HUES48 (cell line): ENCODE data around the gene ADRB1.

ENCODE experiments used
- H3K27ac ChIP-seq: one replicate; pipeline ENCODE4 v1.7.0; 2013; ENCODE audit warnings: low read depth, low read length, inconsistent platforms
- H3K27me3 ChIP-seq: 2 replicates; pipeline ENCODE4 v1.6.1; 2013; ENCODE audit warnings: mild to moderate bottlenecking, low read length; ENCODE audit not compliant: control insufficient read depth, insufficient read depth
- H3K36me3 ChIP-seq: 2 replicates; pipeline ENCODE4 v1.6.1; 2013; ENCODE audit warnings: low read length; ENCODE audit not compliant: control insufficient read depth, insufficient read depth
- H3K4me1 ChIP-seq: 2 replicates; pipeline ENCODE4 v1.6.1; 2013; ENCODE audit warnings: mild to moderate bottlenecking, low read length; ENCODE audit not compliant: control insufficient read depth, insufficient read depth
- H3K4me3 ChIP-seq: 2 replicates; pipeline ENCODE4 v1.5.1; 2013; ENCODE audit warnings: mild to moderate bottlenecking, low read depth, low read length
- H3K9ac ChIP-seq: 2 replicates; pipeline ENCODE4 v1.6.1; 2013; ENCODE audit warnings: mild to moderate bottlenecking, low read depth, low read length, moderate library complexity
- H3K9me3 ChIP-seq: 2 replicates; pipeline ENCODE4 v1.6.1; 2013; ENCODE audit warnings: low read length; ENCODE audit not compliant: control insufficient read depth, insufficient read depth

ADRB1 gene

GRCh38 chr10:114059561-114059960, 15.9 kb downstream of the ADRB1 start:
- H3K9ac ChIP-seq: no peak overlapping the region
- H3K36me3 ChIP-seq: no peaks in the 10 kb centered on the region
- no peaks in the 10 kb centered on the region for H3K9me3 ChIP-seq
- H3K4me3 ChIP-seq: no peak overlapping the region
- peaks cover 13% of the 10 kb centered on the region for H3K4me1 ChIP-seq
- H3K27ac ChIP-seq: no peak overlapping the region
- H3K27me3 ChIP-seq: no peaks in the 10 kb centered on the region; the same call in 1 of the 2 replicates

- H3K4me3 ChIP-seq: no peak overlapping the region
- no peak overlapping the region for H3K27ac ChIP-seq
- H3K9ac ChIP-seq: no peak overlapping the region
- H3K36me3 ChIP-seq: no peaks in the 10 kb centered on the region
- H3K9me3 ChIP-seq: no peaks in the 10 kb centered on the region
- peaks cover 13% of the 10 kb centered on the region for H3K4me1 ChIP-seq
- no peaks in the 10 kb centered on the region; the same call in 1 of the 2 replicates for H3K27me3 ChIP-seq
Observed at GRCh38 chr10:114060456-114060855, 16.8 kb downstream of the ADRB1 start.

DNA sequence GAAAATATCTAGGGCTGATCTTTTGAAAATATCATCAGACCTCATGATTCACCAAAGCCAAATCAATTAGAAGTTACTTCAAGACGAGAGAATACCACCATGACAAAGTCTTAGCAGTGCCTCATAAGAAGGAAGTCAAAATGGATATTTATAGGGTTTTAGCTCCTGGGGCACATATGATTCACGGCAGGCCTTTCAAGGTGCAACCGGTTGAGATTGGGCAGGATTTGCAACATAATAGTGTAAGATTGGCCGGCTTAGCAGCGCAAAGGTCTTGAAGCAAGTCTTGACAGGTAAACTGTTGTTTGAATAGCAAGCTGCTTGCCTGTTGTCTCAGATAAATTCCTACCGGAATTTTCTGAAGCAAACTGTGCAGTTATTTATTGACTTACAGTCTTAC, 17.5 kb downstream of the ADRB1 start:
- Histone ChIP-seq H3K9ac (no peak overlapping the region), H3K27ac (no peak overlapping the region), H3K4me1 (peaks cover 13% of the 10 kb centered on the region), H3K27me3 (no peaks in the 10 kb centered on the region; the same call in 1 of the 2 replicates), H3K4me3 (no peak overlapping the region), H3K36me3 (no peaks in the 10 kb centered on the region), H3K9me3 (no peaks in the 10 kb centered on the region)

GRCh38 chr10:114061789-114062188, 18.1 kb downstream of the ADRB1 start:
- Histone ChIP-seq H3K27ac (no peak overlapping the region), H3K9me3 (no peaks in the 10 kb centered on the region), H3K4me1 (peaks cover 13% of the 10 kb centered on the region), H3K36me3 (no peaks in the 10 kb centered on the region), H3K27me3 (no peaks in the 10 kb centered on the region; the same call in 1 of the 2 replicates), H3K4me3 (no peak overlapping the region), H3K9ac (no peak overlapping the region)

- no peak overlapping the region for H3K4me3 ChIP-seq
- H3K4me1 ChIP-seq: peaks cover 13% of the 10 kb centered on the region
- H3K27me3 ChIP-seq: no peaks in the 10 kb centered on the region; the same call in 1 of the 2 replicates
- H3K9me3 ChIP-seq: no peaks in the 10 kb centered on the region
- no peaks in the 10 kb centered on the region for H3K36me3 ChIP-seq
- no peak overlapping the region for H3K27ac ChIP-seq
- no peak overlapping the region for H3K9ac ChIP-seq
Observed at GRCh38 chr10:114064151-114065048, 20.7 kb downstream of the ADRB1 start.

- no peaks in the 10 kb centered on the region; the same call in 1 of the 2 replicates for H3K27me3 ChIP-seq
- no peak overlapping the region for H3K9ac ChIP-seq
- H3K4me1 ChIP-seq: peaks cover 13% of the 10 kb centered on the region
- H3K9me3 ChIP-seq: no peaks in the 10 kb centered on the region
- H3K4me3 ChIP-seq: no peak overlapping the region
- no peaks in the 10 kb centered on the region for H3K36me3 ChIP-seq
- H3K27ac ChIP-seq: no peak overlapping the region
Observed at GRCh38 chr10:114065049-114065435, 21.4 kb downstream of the ADRB1 start.

GRCh38 chr10:114068054-114068707, 24.5 kb downstream of the ADRB1 start:
- no peaks in the 10 kb centered on the region for H3K36me3 ChIP-seq
- H3K27ac ChIP-seq: no peak overlapping the region
- H3K27me3 ChIP-seq: no peaks in the 10 kb centered on the region
- H3K4me3 ChIP-seq: no peak overlapping the region
- H3K4me1 ChIP-seq: no peaks in the 10 kb centered on the region
- H3K9me3 ChIP-seq: no peaks in the 10 kb centered on the region
- H3K9ac ChIP-seq: no peak overlapping the region

- Histone ChIP-seq H3K4me3 (no peak overlapping the region), H3K27ac (no peak overlapping the region), H3K9me3 (no peaks in the 10 kb centered on the region), H3K9ac (no peak overlapping the region), H3K36me3 (no peaks in the 10 kb centered on the region), H3K27me3 (no peaks in the 10 kb centered on the region), H3K4me1 (no peaks in the 10 kb centered on the region)
Observed at GRCh38 chr10:114070710-114071109, 27.0 kb downstream of the ADRB1 start.

- no peaks in the 10 kb centered on the region for H3K4me1 ChIP-seq
- H3K9me3 ChIP-seq: no peaks in the 10 kb centered on the region
- H3K27me3 ChIP-seq: no peaks in the 10 kb centered on the region
- no peak overlapping the region for H3K9ac ChIP-seq
- no peaks in the 10 kb centered on the region for H3K36me3 ChIP-seq
- H3K4me3 ChIP-seq: no peak overlapping the region
- no peak overlapping the region for H3K27ac ChIP-seq
Observed at GRCh38 chr10:114071178-114071577, 27.5 kb downstream of the ADRB1 start.

- Histone ChIP-seq H3K27me3 (no peaks in the 10 kb centered on the region), H3K9me3 (0 out of 2 replicates have a peak, but pooled peaks cover 2% of the 10 kb centered on the region), H3K9ac (no peak overlapping the region), H3K4me1 (no peaks in the 10 kb centered on the region), H3K4me3 (no peak overlapping the region), H3K36me3 (no peaks in the 10 kb centered on the region), H3K27ac (no peak overlapping the region)
Observed at GRCh38 chr10:114073395-114074186, 29.9 kb downstream of the ADRB1 start.
